Fibroblast of the aortic adventitia (primary cell): ENCODE results near the gene SYNE1. TPM values are rescaled to one million over a fixed set of nuclear protein-coding genes. Genes with fewer than 3 reads are reported as not detected.
A peak's percentile ranks its signal among the peaks of the same experiment; 100 is the strongest.

ENCODE experiments used
- DNase-seq: peaks from one replicate; pipeline ENCODE4 v3.0.0-alpha.2; 2010; ENCODE audit warnings: low read depth
- H3K4me3 ChIP-seq: 2 replicates; pipeline ENCODE4 v1.5.1; 2011; ENCODE audit warnings: low read depth, mild to moderate bottlenecking, control low read depth, low read length, moderate library complexity
- CTCF ChIP-seq: IDR thresholded peaks from 2 replicates; pipeline ENCODE4 v1.5.1; 2011; ENCODE audit warnings: mild to moderate bottlenecking, low read length, control low read depth, inconsistent platforms; ENCODE audit not compliant: insufficient read depth
- total RNA-seq: library from RNA; depleted of rRNA; stranded (reverse); fragments of >200 nt; gene quantifications from 2 replicates; pipeline ENCODE4 v1.2.3, GENCODE V29; 2012; ENCODE audit warnings: low replicate concordance

Gene SYNE1
- total RNA-seq, 1 donor, result 193 TPM

GRCh38 chr6:152380993-152381898 is 255.9 kb downstream of the SYNE1 start:
- DNase-seq, result peak; percentile 98
- TF ChIP-seq CTCF, result no peak
- peak overlapping the region; percentile 91 for H3K4me3 ChIP-seq

- peak overlapping the region; percentile 91 for H3K4me3 ChIP-seq
- no peak for TF ChIP-seq CTCF
- peak; percentile 92 for DNase-seq
Observed at GRCh38 chr6:152380351-152380767, 256.8 kb downstream of the SYNE1 start.

GRCh38 chr6:152379423-152379822 is 257.7 kb downstream of the SYNE1 start:
- TF ChIP-seq CTCF, result no peak
- peak overlapping the region; percentile 91 for H3K4me3 ChIP-seq
- no peak for DNase-seq

- peak overlapping the region; percentile 57 for H3K4me3 ChIP-seq
Observed at GRCh38 chr6:152378169-152378568, 259.0 kb downstream of the SYNE1 start.

GRCh38 chr6:152375197-152375596 is 262.0 kb downstream of the SYNE1 start:
- no peak for DNase-seq
- no peak overlapping the region for H3K4me3 ChIP-seq
- no peak for TF ChIP-seq CTCF

More at GRCh38 chr6:152378169-152378568, 259.0 kb downstream of the SYNE1 start:
- no peak for DNase-seq
- TF ChIP-seq CTCF, result no peak

- no peak for TF ChIP-seq CTCF
- H3K4me3 ChIP-seq, result no peak overlapping the region
- no peak for DNase-seq
Observed at GRCh38 chr6:152372945-152373344, 264.2 kb downstream of the SYNE1 start.

- no peak overlapping the region for H3K4me3 ChIP-seq
- TF ChIP-seq CTCF, result no peak
- no peak for DNase-seq
Observed at GRCh38 chr6:152371775-152372174, 265.4 kb downstream of the SYNE1 start.
